Psoas muscle (tissue), 8 donors: Measurements from ENCODE around the gene SLC22A12. TPM values are rescaled to one million over a fixed set of nuclear protein-coding genes. Genes with fewer than 3 reads are reported as not detected.
A peak's percentile ranks its signal among the peaks of the same experiment; 100 is the strongest.

ENCODE experiments used
- ATAC-seq, 4 donors: fragments of 200-7000 bp; cut with Tn5 transposase; one replicate each; pipeline ENCODE4 v1.9.1; 2020; ENCODE audit warnings: moderate library complexity in 3 of 4, mild to moderate bottlenecking in 2 of 4
- DNase-seq, 2 donors: peaks; one replicate each; pipeline ENCODE4 v3.0.0-alpha.2; 2020
- H3K27ac ChIP-seq: fragments of 200-600 bp; one replicate; pipeline ENCODE4 v1.8.0; 2022
- H3K27me3 ChIP-seq, 3 donors: fragments of 200-600 bp in 1 of 3; one replicate each; pipeline versions ENCODE4 v1.6.1 to v1.8.0; 2013 to 2022; ENCODE audit warnings: low read length in 2 of 3, mild to moderate bottlenecking in 2 of 3, moderate library complexity in 1 of 3; ENCODE audit not compliant: insufficient read depth in 3 of 3
- H3K36me3 ChIP-seq, 2 donors: fragments of 200-600 bp in 1 of 2; one replicate each; pipeline versions ENCODE4 v1.6.1 to v1.8.0; 2013 to 2022; ENCODE audit warnings: low read depth in 1 of 2, mild to moderate bottlenecking in 1 of 2, moderate library complexity in 1 of 2; ENCODE audit not compliant: insufficient read depth in 1 of 2
- H3K4me1 ChIP-seq: fragments of 200-600 bp; one replicate; pipeline ENCODE4 v1.8.0; 2022
- H3K4me3 ChIP-seq: fragments of 200-600 bp; one replicate; pipeline ENCODE4 v1.8.0; 2022; ENCODE audit warnings: mild to moderate bottlenecking
- H3K9me3 ChIP-seq: fragments of 200-600 bp; one replicate; pipeline ENCODE4 v1.8.0; 2022
- CTCF ChIP-seq: fragments of 200-600 bp; IDR thresholded peaks from one replicate; pipeline ENCODE4 v1.8.0; 2022; ENCODE audit warnings: antibody characterized with exemption
- WGBS, 3 donors: extraction: QIAGEN DNeasy Blood & Tissue Kit; methylation state at CpG; one replicate each; pipeline versions ENCODE4 v1.1.6 to v1.1.7; 2013; 5-methylcytosine and 5-hydroxymethylcytosine counted together
- intact Hi-C, 2 donors: fragments of 100-400 bp; cut with DNase I; formaldehyde crosslinking; loops; one replicate each; pipeline versions ENCODE4 v1.11.0 to v1.14.2; 2022
- polyA plus RNA-seq, 3 donors: library from polyadenylated mRNA; stranded (reverse); fragments of 200-250 nt; gene quantifications; one replicate each; pipeline ENCODE4 v1.2.3, GENCODE V29; 2013
- total RNA-seq, 4 donors: library from RNA; stranded (reverse); fragmentation: NEBNext Ultra II Directional in 2 of 4; extraction: Animal tissue kit (Norgen Biotek cat#: 25700) in 2 of 4; gene quantifications; one replicate each; pipeline versions ENCODE4 v1.2.1 to v1.2.4, GENCODE V29; 2021 to 2023
- donor health status: healthy with polysubstance abuse.
- donor health status: DM: no; HTN: no; CAD: no; lungs with moderate emphysema.
- donor health status: Bipolar disorder and iron deficiency.
- donor health status: healthy.
- donor health status: DM: yes; HTN: yes; CAD: no.
- donor health status: DM: no; HTN: no; CAD: no.
- donor health status: DM: no; HTN: no; CAD: no.
- donor health status: DM: yes; HTN: yes; CAD: no.

SLC22A12 gene
- total and polyA plus RNA-seq, 7 donors = not detected

GRCh38 chr11:64619811-64620380 is 28.9 kb downstream of the SLC22A12 start:
- no peaks in the 10 kb centered on the region for H3K27me3 ChIP-seq
- TF ChIP-seq CTCF = no peak
- H3K27ac ChIP-seq = no peak overlapping the region
- peak overlapping the region; percentile 36 for H3K4me3 ChIP-seq
- ATAC-seq = peak; percentile 28 to 80 (median 58)
- H3K9me3 ChIP-seq = no peaks in the 10 kb centered on the region
- intact Hi-C loops = no loop called here
- H3K4me1 ChIP-seq = no peaks in the 10 kb centered on the region
- DNase-seq = peak in 1 of 2 donors; percentile 31
- 41 to 61% (median 60%) methylated on average over 5 of the region's 5 CpGs for WGBS, 3 donors
- H3K36me3 ChIP-seq = no peaks in the 10 kb centered on the region

DNA sequence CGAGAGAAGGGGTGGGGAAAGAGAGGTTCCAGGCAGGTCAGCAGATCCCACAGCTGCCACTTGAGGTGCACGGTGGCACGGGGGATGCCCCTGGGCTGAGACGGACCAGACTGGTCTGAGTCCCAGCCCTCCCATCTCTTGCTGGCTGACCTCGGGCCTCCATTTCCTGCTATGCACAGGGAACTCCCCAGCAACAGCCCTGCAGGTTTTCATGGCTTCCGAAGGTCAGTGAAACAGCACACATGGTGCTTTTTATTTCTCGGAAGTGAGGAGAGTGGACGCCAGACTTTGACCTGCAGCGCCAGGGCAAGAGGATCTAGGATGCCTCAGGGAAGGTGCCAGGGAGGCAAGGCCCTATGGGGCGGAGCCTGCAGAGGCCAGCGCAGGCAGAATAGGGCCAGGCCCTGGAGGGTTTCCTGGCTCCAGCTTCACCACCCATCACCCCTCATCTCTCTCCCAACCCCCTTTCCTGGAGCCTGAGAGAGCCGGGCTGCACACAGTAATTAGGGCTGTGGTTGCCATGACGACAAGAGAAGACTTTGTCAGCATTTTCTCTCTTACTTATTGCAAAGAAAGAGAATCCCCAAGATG is 29.5 kb downstream of the SLC22A12 start:
- no peaks in the 10 kb centered on the region for H3K27me3 ChIP-seq
- H3K27ac ChIP-seq = no peak overlapping the region
- H3K36me3 ChIP-seq = no peaks in the 10 kb centered on the region
- DNase-seq (no peak), ATAC-seq (peak in 1 of 4 donors; percentile 15)
- no peak for TF ChIP-seq CTCF
- intact Hi-C loops = no loop called here
- WGBS, 3 donors = 43 to 49% (median 45%) methylated on average over 12 to 13 of the region's 13 CpGs
- H3K4me1 ChIP-seq = no peaks in the 10 kb centered on the region
- H3K4me3 ChIP-seq = no peak overlapping the region
- H3K9me3 ChIP-seq = no peaks in the 10 kb centered on the region

GRCh38 chr11:64621283-64622019 is 30.4 kb downstream of the SLC22A12 start:
- TF ChIP-seq CTCF = no peak

GRCh38 chr11:64622681-64623080 is 31.7 kb downstream of the SLC22A12 start:
- Histone ChIP-seq H3K27me3 (no peaks in the 10 kb centered on the region), H3K4me3 (no peak overlapping the region), H3K4me1 (no peaks in the 10 kb centered on the region), H3K36me3 (no peaks in the 10 kb centered on the region), H3K9me3 (no peaks in the 10 kb centered on the region), H3K27ac (no peak overlapping the region)
- DNase-seq (no peak), ATAC-seq (no peak)
- no peak for TF ChIP-seq CTCF
- WGBS, 3 donors = 93 to 96% (median 95%) methylated on average over 19 of the region's 19 CpGs
- intact Hi-C loops = no loop called here

More at GRCh38 chr11:64621283-64622019, 30.4 kb downstream of the SLC22A12 start:
- Histone ChIP-seq H3K4me3 (no peak overlapping the region), H3K9me3 (no peaks in the 10 kb centered on the region), H3K36me3 (no peaks in the 10 kb centered on the region), H3K4me1 (no peaks in the 10 kb centered on the region), H3K27me3 (no peaks in the 10 kb centered on the region), H3K27ac (no peak overlapping the region)
- no peak for DNase-seq
- WGBS, 3 donors = 73 to 84% (median 82%) methylated on average over 5 of the region's 5 CpGs
- ATAC-seq = no peak
- intact Hi-C loops = no loop called here
